Measurements from ENCODE around the gene HS3ST3B1. TPM values are rescaled to one million over a fixed set of nuclear protein-coding genes. Genes with fewer than 3 reads are reported as not detected.

HS3ST3B1 gene
- total RNA-seq, 1 donor from 2014 or later: 1.2 TPM

DNA sequence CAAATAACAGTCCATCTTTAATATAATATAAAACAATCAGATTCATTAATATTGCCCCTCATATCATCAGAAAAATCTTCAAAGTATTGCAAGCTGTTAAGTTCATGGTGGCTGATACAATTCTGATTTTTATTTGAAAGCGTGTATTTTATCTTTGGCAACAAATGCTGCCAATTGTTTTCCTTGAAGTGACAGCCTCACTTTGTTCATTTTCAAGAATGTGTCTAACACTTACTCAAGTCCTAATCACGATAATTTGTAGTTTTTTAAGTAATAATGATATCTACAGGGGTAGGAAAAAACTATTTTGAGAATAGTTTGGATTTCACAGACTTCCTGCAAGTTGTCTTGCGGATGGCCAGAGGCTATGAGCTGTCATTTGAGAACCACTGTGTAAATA lies 75.8 kb downstream of the HS3ST3B1 start:
- Histone ChIP-seq H3K4me1 (no peaks in the 10 kb centered on the region), H3K27me3 (ENCODE audit: low read depth) (peaks cover 32% of the 10 kb centered on the region), H3K27ac (replicated peaks) (no peak overlapping the region), H3K4me3 (no peak overlapping the region), H3K9me3 (replicated peaks) (no peaks in the 10 kb centered on the region), H3K36me3 (no peaks in the 10 kb centered on the region)
- intact Hi-C loops (cut with micrococcal nuclease): no loop called here
- no peak for DNase-seq
- TF ChIP-seq, protein P1, sequence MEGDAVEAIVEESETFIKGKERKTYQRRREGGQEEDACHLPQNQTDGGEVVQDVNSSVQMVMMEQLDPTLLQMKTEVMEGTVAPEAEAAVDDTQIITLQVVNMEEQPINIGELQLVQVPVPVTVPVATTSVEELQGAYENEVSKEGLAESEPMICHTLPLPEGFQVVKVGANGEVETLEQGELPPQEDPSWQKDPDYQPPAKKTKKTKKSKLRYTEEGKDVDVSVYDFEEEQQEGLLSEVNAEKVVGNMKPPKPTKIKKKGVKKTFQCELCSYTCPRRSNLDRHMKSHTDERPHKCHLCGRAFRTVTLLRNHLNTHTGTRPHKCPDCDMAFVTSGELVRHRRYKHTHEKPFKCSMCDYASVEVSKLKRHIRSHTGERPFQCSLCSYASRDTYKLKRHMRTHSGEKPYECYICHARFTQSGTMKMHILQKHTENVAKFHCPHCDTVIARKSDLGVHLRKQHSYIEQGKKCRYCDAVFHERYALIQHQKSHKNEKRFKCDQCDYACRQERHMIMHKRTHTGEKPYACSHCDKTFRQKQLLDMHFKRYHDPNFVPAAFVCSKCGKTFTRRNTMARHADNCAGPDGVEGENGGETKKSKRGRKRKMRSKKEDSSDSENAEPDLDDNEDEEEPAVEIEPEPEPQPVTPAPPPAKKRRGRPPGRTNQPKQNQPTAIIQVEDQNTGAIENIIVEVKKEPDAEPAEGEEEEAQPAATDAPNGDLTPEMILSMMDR (IDR thresholded peaks at IDR 0.05; ENCODE audit: borderline replicate concordance): no peak

DNA sequence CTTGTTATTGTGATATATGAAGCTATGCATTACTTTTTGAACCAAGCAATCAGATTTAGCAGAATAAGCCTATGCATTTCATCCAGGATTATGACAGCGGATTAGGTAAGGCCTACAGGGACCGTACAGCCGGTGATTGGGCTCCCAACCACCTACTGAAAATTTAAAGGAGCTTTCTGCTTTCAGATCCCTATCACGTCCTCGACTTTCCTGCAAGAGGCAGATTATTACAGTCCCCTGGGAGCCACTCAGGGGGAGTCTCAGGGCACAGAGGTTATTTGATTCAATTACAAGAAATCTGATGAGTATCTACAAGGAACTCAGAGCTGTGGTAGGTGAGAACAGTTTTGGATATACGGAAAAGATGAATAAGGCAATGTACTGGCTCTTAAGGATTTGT lies 80.7 kb downstream of the HS3ST3B1 start:
- Histone ChIP-seq H3K27me3 (ENCODE audit: low read depth) (no peaks in the 10 kb centered on the region), H3K4me3 (no peak overlapping the region), H3K27ac (replicated peaks) (no peak overlapping the region), H3K36me3 (no peaks in the 10 kb centered on the region), H3K9me3 (replicated peaks) (no peaks in the 10 kb centered on the region), H3K4me1 (no peaks in the 10 kb centered on the region)
- TF ChIP-seq, protein P1 (IDR thresholded peaks at IDR 0.05; ENCODE audit: borderline replicate concordance): no peak
- intact Hi-C loops (cut with micrococcal nuclease): no loop called here
- no peak for DNase-seq

DNA sequence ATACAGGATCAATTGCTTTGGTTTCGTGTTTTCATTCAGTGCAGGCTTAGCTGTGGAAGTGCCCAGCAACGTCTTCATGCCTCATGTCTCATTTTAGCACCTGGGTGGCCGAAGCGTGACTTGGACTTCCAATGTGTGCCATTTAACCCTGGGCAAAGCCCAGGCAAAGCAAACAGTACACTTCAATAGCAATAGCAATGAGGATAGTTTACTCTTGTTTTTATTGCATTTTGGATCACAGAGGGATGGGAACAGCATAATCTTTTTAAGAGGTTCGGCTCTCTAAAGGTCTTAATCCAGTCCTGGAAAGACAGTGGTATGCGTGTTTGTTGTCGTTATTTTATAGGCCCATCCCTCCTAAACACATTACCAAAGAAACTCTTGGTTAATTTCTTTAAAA lies 86.2 kb downstream of the HS3ST3B1 start:
- no peak overlapping the region for H3K4me3 ChIP-seq
- intact Hi-C loops (cut with micrococcal nuclease): no loop called here
- peaks cover 19% of the 10 kb centered on the region for H3K9me3 ChIP-seq (replicated peaks)
- no peaks in the 10 kb centered on the region for H3K36me3 ChIP-seq
- TF ChIP-seq, protein P1 (IDR thresholded peaks at IDR 0.05; ENCODE audit: borderline replicate concordance): no peak
- DNase-seq: no peak
- H3K4me1 ChIP-seq: no peaks in the 10 kb centered on the region
- no peaks in the 10 kb centered on the region for H3K27me3 ChIP-seq (ENCODE audit: low read depth)
- H3K27ac ChIP-seq (replicated peaks): no peak overlapping the region

DNA sequence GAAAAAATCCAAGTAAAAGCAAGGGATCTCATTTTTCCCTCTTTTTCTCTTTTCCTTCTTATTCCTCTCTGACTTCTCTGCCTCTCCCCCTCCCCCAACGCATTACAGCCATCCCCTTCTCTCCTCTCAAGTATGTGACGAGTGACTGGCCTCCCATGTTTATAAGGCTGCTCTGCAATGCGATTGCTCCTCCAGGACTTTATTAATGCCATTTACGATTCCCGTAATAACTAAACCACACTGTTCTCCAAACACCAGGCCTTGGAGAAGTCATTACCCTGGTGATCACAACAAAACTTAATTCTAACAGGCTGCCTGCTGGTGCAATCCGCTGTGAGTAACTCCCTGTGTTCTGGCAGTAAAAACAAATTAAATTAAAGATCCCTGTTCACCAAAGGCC lies 88.8 kb downstream of the HS3ST3B1 start:
- Histone ChIP-seq H3K4me3 (no peak overlapping the region), H3K4me1 (no peaks in the 10 kb centered on the region), H3K27me3 (ENCODE audit: low read depth) (no peaks in the 10 kb centered on the region), H3K27ac (replicated peaks) (no peak overlapping the region), H3K36me3 (no peaks in the 10 kb centered on the region), H3K9me3 (replicated peaks) (peaks cover 31% of the 10 kb centered on the region)
- TF ChIP-seq, protein P1 (IDR thresholded peaks at IDR 0.05; ENCODE audit: borderline replicate concordance): no peak
- intact Hi-C loops (cut with micrococcal nuclease): no loop called here
- no peak for DNase-seq

DNA sequence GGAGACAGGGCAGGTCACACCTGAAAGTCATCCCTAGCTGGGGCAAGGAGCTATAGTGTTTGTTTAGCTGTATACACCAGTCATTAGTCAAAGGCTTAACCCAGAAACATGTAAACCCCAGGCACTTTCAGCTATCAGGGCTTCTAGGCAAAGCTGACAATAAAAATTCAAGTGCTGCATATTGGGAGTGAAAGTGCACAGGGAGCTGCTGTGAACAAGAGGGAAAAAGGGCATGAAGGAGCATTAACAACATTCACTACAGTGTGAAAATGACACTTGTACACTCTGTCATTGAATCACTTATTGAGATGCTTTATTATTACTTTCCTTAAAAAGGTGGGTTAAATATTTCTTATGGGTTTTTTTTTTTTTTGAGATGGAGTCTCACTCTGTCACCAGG lies 92.8 kb downstream of the HS3ST3B1 start:
- Histone ChIP-seq H3K9me3 (replicated peaks) (peaks cover 33% of the 10 kb centered on the region), H3K27ac (replicated peaks) (no peak overlapping the region), H3K4me3 (no peak overlapping the region), H3K27me3 (ENCODE audit: low read depth) (peaks cover 3% of the 10 kb centered on the region), H3K4me1 (no peaks in the 10 kb centered on the region), H3K36me3 (no peaks in the 10 kb centered on the region)
- intact Hi-C loops (cut with micrococcal nuclease): no loop called here
- TF ChIP-seq, protein P1 (IDR thresholded peaks at IDR 0.05; ENCODE audit: borderline replicate concordance): no peak
- no peak for DNase-seq

DNA sequence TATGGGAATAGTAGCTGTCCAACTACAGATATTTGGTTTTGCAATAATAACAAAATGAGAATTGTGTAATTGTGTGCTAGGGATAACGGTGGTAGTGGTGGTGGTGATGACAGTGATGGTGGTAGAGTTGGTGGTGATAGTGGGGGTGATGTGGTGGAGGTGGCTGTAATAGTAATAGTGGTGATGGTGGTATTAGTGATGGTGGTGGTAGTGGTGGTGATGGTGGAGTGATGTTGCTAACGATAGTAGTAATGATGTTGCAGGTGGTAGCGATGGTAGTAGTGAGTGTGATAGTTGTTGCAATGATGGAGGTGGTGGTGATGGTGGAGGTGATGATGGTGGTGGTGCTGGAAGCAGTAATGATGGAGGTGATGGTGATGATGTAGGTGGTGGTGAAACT lies 94.4 kb downstream of the HS3ST3B1 start:
- H3K27me3 ChIP-seq (ENCODE audit: low read depth): peaks cover 3% of the 10 kb centered on the region
- no peak for DNase-seq
- H3K36me3 ChIP-seq: no peaks in the 10 kb centered on the region
- TF ChIP-seq, protein P1 (IDR thresholded peaks at IDR 0.05; ENCODE audit: borderline replicate concordance): no peak
- H3K9me3 ChIP-seq (replicated peaks): peaks cover 39% of the 10 kb centered on the region
- H3K4me3 ChIP-seq: no peak overlapping the region
- no peak overlapping the region for H3K27ac ChIP-seq (replicated peaks)
- intact Hi-C loops (cut with micrococcal nuclease): no loop called here
- no peaks in the 10 kb centered on the region for H3K4me1 ChIP-seq

All from left ventricle myocardium inferior (tissue), 1 donor.